ENCODE results near the gene GDPD3. TPM values are rescaled to one million over a fixed set of nuclear protein-coding genes. Genes with fewer than 3 reads are reported as not detected.

Gene GDPD3
- polyA plus RNA-seq, 3 donors, result 9.6 TPM; not detected in 2

DNA sequence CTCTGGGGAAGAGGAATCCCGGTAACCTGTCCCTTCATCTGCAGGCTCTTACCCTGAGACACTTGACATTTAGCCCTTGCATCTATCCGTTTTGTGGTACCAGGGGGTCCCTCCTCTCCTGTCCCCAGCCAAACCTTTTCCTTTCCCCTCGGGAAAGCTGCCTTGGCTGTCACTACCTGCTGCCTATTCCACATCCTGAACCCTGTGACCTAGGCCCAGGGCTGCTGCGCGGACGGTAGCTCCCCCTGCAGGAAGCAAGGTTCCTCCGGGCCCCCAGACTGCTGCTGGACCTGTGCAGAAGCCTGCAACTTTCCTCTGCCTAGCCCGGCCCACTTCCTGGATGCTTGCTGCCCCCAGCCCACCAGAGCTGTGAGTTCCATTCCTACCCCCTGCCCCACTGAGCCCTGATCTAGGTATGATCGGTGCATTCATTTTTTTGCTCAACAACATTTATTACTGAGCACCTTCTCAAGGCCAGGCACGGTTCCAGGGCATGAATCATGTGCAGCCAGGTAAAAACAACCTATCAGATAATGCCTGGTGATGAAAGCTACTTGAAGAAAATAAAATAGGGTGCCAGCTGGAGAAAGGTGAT is 58.3 kb downstream of the GDPD3 start:
- Histone ChIP-seq H2AFZ (ENCODE audit: insufficient read depth, low read depth, low read length, poor library complexity, severe bottlenecking) (no peak overlapping the region), H3K4me2 (replicated peaks; ENCODE audit: extremely low read depth, low read length, poor library complexity, severe bottlenecking) (no peak overlapping the region)

More for the DNA sequence above, 58.3 kb downstream of the GDPD3 start:
- H3K36me3 ChIP-seq (replicated peaks in 1 of 2; ENCODE audit: control insufficient read depth in 1 of 2, insufficient read depth in 2 of 2, low read length in 2 of 2), result no peaks in the 10 kb centered on the region
- H3K4me3 ChIP-seq (replicated peaks in 1 of 3; ENCODE audit: low read depth in 2 of 3, low read length in 3 of 3), result no peak overlapping the region
- H3K9ac ChIP-seq (ENCODE audit: insufficient read depth, low read length, poor library complexity, severe bottlenecking), result no peak overlapping the region
- no peaks in the 10 kb centered on the region for H3K27me3 ChIP-seq (ENCODE audit: control insufficient read depth in 2 of 2, insufficient read depth in 2 of 2, low read length in 2 of 2)
- H3K36me3 Mint-ChIP-seq, result no peaks in the 10 kb centered on the region
- no peaks in the 10 kb centered on the region for H3K9me3 ChIP-seq (replicated peaks in 1 of 2; ENCODE audit: control insufficient read depth in 1 of 2, insufficient read depth in 1 of 2, low read length in 2 of 2)
- intact Hi-C loops (cut with micrococcal nuclease), result no loop called here
- peaks cover 2% of the 10 kb centered on the region for H3K79me2 ChIP-seq (ENCODE audit: insufficient read depth, low read length)
- no peak overlapping the region for H3K4me3 Mint-ChIP-seq
- H3K27me3 Mint-ChIP-seq (ENCODE audit: low read depth in 3 of 3), result peaks cover 0 to 1% (median 0%) of the 10 kb centered on the region in 3 donors
- peak overlapping the region in 2 of 7 donors; percentile 49 to 64 for H3K27ac Mint-ChIP-seq
- peaks cover 0 to 3% (median 0%) of the 10 kb centered on the region in 7 donors for H3K9me3 Mint-ChIP-seq
- 22% methylated on average over 7 of the region's 10 CpGs for WGBS (ENCODE audit: insufficient coverage)
- peak; percentile 59 for TF ChIP-seq CTCF (IDR thresholded peaks at IDR 0.05)
- H3K4me1 ChIP-seq (ENCODE audit: control insufficient read depth in 1 of 2, insufficient read depth in 2 of 2, low read length in 2 of 2), result peaks cover 11 to 18% of the 10 kb centered on the region in 2 donors
- peak in 1 of 3 donors; percentile 48 for DNase-seq
- no peaks in the 10 kb centered on the region for H4K20me1 ChIP-seq (ENCODE audit: insufficient read depth, low read length)
- no peak overlapping the region for H3K27ac ChIP-seq (ENCODE audit: low read depth in 1 of 2, low read length in 2 of 2)
- H3K4me1 Mint-ChIP-seq, result peaks cover 15% of the 10 kb centered on the region

Other genes starting within 250 kb of the GDPD3 start
- gene SEZ6L2, start 214.0 kb downstream of the GDPD3 start, polyA plus RNA-seq, result not detected
- not detected for gene ASPHD1, start 213.0 kb downstream of the GDPD3 start, polyA plus RNA-seq
- gene KCTD13, start 187.3 kb downstream of the GDPD3 start, polyA plus RNA-seq, result 10 to 100 TPM in 1 of 3 donors, 1 to 10 TPM in 2; 4.0 to 36.6 (median 4.7) TPM
- 100 to 1,000 TPM; 157 to 265 (median 227) TPM for gene TMEM219, start 151.5 kb downstream of the GDPD3 start, polyA plus RNA-seq
- 10 to 100 TPM in 1 of 3 donors, 1 to 10 TPM in 2; 1.1 to 19.2 (median 2.3) TPM for gene TAOK2, start 139.7 kb downstream of the GDPD3 start, polyA plus RNA-seq
- 1 to 10 TPM; 3.3 to 4.8 (median 3.7) TPM for gene HIRIP3, start 117.9 kb downstream of the GDPD3 start, polyA plus RNA-seq
- gene INO80E, start 117.3 kb downstream of the GDPD3 start, polyA plus RNA-seq, result 10 to 100 TPM in 1 of 3 donors, 1 to 10 TPM in 2; 2.8 to 57.6 (median 3.5) TPM
- 1 to 10 TPM in 1 of 3 donors, under 1 TPM in 2; 0.23 to 3.7 (median 0.66) TPM for gene DOC2A, start 102.5 kb downstream of the GDPD3 start, polyA plus RNA-seq
- not detected for gene C16orf92, start 90.3 kb downstream of the GDPD3 start, polyA plus RNA-seq
- gene TLCD3B, start 82.3 kb downstream of the GDPD3 start, polyA plus RNA-seq, result not detected
- gene ALDOA, start 47.8 kb downstream of the GDPD3 start, polyA plus RNA-seq, result 1,000 to 10,000 TPM; 1,202 to 1,628 (median 1,429) TPM
- 100 to 1,000 TPM; 186 to 388 (median 279) TPM for gene PPP4C, start 37.5 kb downstream of the GDPD3 start, polyA plus RNA-seq
- gene TBX6, start 21.6 kb downstream of the GDPD3 start, polyA plus RNA-seq, result under 1 TPM; 0.10 to 0.65 (median 0.11) TPM
- gene YPEL3, start 17.3 kb downstream of the GDPD3 start, polyA plus RNA-seq, result 100 to 1,000 TPM; 182 to 283 (median 235) TPM
- 10 to 100 TPM in 2 of 3 donors, 1 to 10 TPM in 1; 8.1 to 82.8 (median 10.2) TPM for gene MAPK3, start 9.7 kb upstream of the GDPD3 start, polyA plus RNA-seq
- 1,000 to 10,000 TPM; 1,314 to 1,363 (median 1,346) TPM for gene CORO1A, start 70.1 kb upstream of the GDPD3 start, polyA plus RNA-seq
- 100 to 1,000 TPM; 105 to 170 (median 160) TPM for gene BOLA2B, start 80.1 kb upstream of the GDPD3 start, polyA plus RNA-seq
- 100 to 1,000 TPM in 2 of 3 donors, 10 to 100 TPM in 1; 43.1 to 163 (median 162) TPM for gene SLX1A, start 80.3 kb upstream of the GDPD3 start, polyA plus RNA-seq
- 10 to 100 TPM; 20.9 to 29.9 (median 28.3) TPM for gene SULT1A3, start 85.7 kb upstream of the GDPD3 start, polyA plus RNA-seq
- 10 to 100 TPM in 1 of 3 donors, not detected in 2; 15.4 TPM for gene NPIPB13, start 134.9 kb upstream of the GDPD3 start, polyA plus RNA-seq
- gene CD2BP2, start 241.8 kb upstream of the GDPD3 start, polyA plus RNA-seq, result 10 to 100 TPM; 23.9 to 31.8 (median 31.0) TPM